Lower lobe of right lung (tissue), 2 donors: ENCODE results near the gene SP3. TPM values are rescaled to one million over a fixed set of nuclear protein-coding genes. Genes with fewer than 3 reads are reported as not detected.
A peak's percentile ranks its signal among the peaks of the same experiment; 100 is the strongest.

Experiments used
- ATAC-seq, 2 donors: fragments of 200-7000 bp; cut with Tn5 transposase; one replicate each; pipeline ENCODE4 v1.9.1; 2020 to 2022; ENCODE audit warnings: mild to moderate bottlenecking in 2 of 2, moderate library complexity in 2 of 2
- DNase-seq: peaks from one replicate; pipeline ENCODE4 v3.0.0-alpha.2; 2020
- H3K27ac ChIP-seq: fragments of 200-600 bp; one replicate; pipeline ENCODE4 v1.8.0; 2022
- H3K27me3 ChIP-seq: fragments of 200-600 bp; one replicate; pipeline ENCODE4 v1.8.0; 2022; ENCODE audit warnings: low read depth
- H3K36me3 ChIP-seq: fragments of 200-600 bp; one replicate; pipeline ENCODE4 v1.8.0; 2022; ENCODE audit warnings: mild to moderate bottlenecking
- H3K4me1 ChIP-seq: fragments of 200-600 bp; one replicate; pipeline ENCODE4 v1.8.0; 2022
- H3K4me3 ChIP-seq: fragments of 200-600 bp; one replicate; pipeline ENCODE4 v1.8.0; 2022; ENCODE audit warnings: mild to moderate bottlenecking
- H3K9me3 ChIP-seq: fragments of 200-600 bp; one replicate; pipeline ENCODE4 v1.8.0; 2022
- intact Hi-C: fragments of 100-400 bp; cut with DNase I; formaldehyde crosslinking; loops from one replicate; pipeline ENCODE4 v1.11.0; 2022
- total RNA-seq: library from RNA; stranded (reverse); fragmentation: NEBNext Ultra II Directional; extraction: Animal tissue kit (Norgen Biotek cat#: 25700); gene quantifications from one replicate; pipeline ENCODE4 v1.2.1, GENCODE V29; 2021
- TF ChIP-seq, protein P1 (sequence below): fragments of 200-600 bp; IDR thresholded peaks from one replicate; pipeline ENCODE4 v1.8.0; 2022; ENCODE audit warnings: antibody characterized with exemption, mild to moderate bottlenecking
- donor health status: DM: no; HTN: yes; CAD: no; lungs with severe emphysema.

Gene SP3
- total RNA-seq, 1 donor from 2014 or later, result 77.0 TPM

DNA sequence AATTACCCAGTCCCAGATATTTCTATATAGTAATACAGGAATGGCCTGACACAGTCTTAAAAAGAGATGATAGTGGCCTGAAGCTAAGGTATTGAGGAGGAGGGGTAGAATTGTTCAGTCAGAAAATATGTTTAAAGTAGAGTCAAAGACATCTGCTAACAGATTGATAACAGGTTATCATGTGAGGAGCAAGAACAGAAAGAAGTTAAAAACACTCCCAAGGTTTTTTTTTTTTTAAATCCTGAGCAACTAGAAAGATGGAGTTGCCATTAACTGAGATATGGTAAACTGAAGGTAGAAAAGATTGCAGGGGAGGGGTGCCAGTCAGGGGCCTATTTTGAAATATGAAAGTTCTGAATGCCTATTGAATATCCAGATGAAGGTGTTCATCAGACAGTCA lies 43.1 kb downstream of the SP3 start:
- TF ChIP-seq, protein P1, sequence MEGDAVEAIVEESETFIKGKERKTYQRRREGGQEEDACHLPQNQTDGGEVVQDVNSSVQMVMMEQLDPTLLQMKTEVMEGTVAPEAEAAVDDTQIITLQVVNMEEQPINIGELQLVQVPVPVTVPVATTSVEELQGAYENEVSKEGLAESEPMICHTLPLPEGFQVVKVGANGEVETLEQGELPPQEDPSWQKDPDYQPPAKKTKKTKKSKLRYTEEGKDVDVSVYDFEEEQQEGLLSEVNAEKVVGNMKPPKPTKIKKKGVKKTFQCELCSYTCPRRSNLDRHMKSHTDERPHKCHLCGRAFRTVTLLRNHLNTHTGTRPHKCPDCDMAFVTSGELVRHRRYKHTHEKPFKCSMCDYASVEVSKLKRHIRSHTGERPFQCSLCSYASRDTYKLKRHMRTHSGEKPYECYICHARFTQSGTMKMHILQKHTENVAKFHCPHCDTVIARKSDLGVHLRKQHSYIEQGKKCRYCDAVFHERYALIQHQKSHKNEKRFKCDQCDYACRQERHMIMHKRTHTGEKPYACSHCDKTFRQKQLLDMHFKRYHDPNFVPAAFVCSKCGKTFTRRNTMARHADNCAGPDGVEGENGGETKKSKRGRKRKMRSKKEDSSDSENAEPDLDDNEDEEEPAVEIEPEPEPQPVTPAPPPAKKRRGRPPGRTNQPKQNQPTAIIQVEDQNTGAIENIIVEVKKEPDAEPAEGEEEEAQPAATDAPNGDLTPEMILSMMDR, result no peak
- H3K27ac ChIP-seq, result no peak overlapping the region
- no peaks in the 10 kb centered on the region for H3K9me3 ChIP-seq
- H3K4me3 ChIP-seq, result no peak overlapping the region
- no peak for DNase-seq
- ATAC-seq, result no peak
- H3K36me3 ChIP-seq, result peaks cover 16% of the 10 kb centered on the region
- H3K27me3 ChIP-seq, result no peaks in the 10 kb centered on the region
- peaks cover 39% of the 10 kb centered on the region for H3K4me1 ChIP-seq
- intact Hi-C loops, result no loop called here

DNA sequence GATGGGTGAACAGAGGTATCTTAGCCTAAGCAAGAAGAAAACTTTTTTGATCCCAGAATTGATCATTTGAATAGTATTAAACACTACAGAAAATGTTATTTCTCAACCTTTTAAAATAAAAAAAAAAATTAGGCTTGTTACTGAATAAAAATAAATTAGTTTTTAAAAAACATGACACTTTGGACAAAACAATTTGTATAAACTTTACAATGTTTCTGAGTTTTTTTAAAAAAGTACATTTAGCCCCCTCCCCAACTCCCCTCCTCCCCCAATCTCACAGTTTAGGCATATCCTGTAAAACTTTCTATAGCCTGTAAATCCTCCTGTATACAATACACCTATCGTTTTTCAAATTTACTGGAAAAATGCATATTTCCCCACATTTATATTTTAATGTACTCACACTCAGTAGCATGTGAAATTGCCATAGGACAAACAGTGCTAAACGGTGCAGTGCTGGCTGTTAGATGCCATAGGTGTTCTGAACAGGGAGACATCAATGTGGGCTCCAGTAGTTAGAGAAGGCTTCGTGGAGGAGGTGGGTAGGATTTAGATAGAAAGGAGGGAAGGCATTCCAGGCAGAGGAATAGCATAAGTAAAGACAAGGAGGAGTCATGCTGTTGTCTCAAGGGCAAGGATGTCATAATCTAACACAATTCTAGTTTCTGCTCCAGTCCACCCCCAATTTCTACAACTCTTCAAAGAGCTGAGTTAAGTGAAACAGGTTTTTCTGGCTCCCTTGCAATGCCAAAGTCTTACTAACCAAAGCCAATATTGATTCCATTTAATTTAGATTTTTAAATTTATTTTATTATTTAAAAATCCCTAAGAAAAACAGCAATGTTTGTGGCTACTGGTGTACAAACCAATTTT lies 50.9 kb downstream of the SP3 start:
- no peak for ATAC-seq

DNA sequence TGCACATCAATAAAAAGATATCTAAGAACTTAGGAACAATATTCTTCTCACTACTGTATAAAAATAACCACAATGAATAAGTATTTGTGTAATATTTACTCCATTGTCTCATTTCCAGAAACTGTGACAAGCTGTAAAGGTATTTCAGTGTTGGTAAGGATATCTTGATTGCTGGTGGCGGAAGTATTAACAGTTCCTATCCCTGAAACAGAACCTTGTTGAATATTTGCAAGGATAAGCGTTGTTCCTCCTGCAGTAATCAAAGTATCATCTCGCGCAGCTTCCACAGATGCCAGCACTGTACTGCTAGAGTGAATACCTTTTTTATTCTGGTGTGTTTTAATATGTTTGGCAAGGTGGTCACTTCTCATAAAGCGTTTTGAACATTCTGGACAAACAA lies 55.3 kb downstream of the SP3 start:
- no peaks in the 10 kb centered on the region for H3K4me1 ChIP-seq
- ATAC-seq, result no peak
- no peak for DNase-seq
- TF ChIP-seq, protein P1, result no peak
- no peaks in the 10 kb centered on the region for H3K9me3 ChIP-seq
- peaks cover 88% of the 10 kb centered on the region for H3K36me3 ChIP-seq
- no peak overlapping the region for H3K27ac ChIP-seq
- no peaks in the 10 kb centered on the region for H3K27me3 ChIP-seq
- intact Hi-C loops, result no loop called here
- H3K4me3 ChIP-seq, result no peak overlapping the region

More for the DNA sequence above, 50.9 kb downstream of the SP3 start:
- intact Hi-C loops, result no loop called here
- Histone ChIP-seq H3K36me3 (peaks cover 66% of the 10 kb centered on the region), H3K27me3 (no peaks in the 10 kb centered on the region), H3K4me1 (peaks cover 2% of the 10 kb centered on the region), H3K27ac (no peak overlapping the region), H3K4me3 (no peak overlapping the region), H3K9me3 (no peaks in the 10 kb centered on the region)
- TF ChIP-seq, protein P1, result no peak
- DNase-seq, result no peak

DNA sequence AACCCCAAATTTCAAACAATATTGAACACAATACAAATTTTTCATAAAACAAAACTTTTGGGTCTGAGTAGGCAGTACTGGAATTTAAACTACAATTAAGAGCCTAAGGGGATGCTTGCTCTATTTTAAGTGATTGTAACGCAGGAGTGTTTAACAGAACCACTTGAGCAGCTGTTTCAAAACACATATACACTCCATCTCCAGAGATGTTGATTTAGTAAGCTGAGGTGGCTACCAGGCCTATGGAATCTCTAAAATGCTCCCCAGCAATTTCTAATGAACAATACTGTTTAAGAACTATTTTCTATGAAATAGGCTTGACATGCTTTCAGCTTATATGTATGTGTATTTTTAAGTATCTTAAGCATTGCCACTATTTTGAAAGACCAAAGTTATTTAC lies 58.5 kb downstream of the SP3 start:
- no peaks in the 10 kb centered on the region for H3K9me3 ChIP-seq
- intact Hi-C loops, result no loop called here
- ATAC-seq (peak in 1 of 2 donors; percentile 48), DNase-seq (no peak)
- H3K4me3 ChIP-seq, result no peak overlapping the region
- TF ChIP-seq, protein P1, result no peak
- H3K27ac ChIP-seq, result no peak overlapping the region
- peaks cover 74% of the 10 kb centered on the region for H3K36me3 ChIP-seq
- no peaks in the 10 kb centered on the region for H3K27me3 ChIP-seq
- H3K4me1 ChIP-seq, result no peaks in the 10 kb centered on the region

DNA sequence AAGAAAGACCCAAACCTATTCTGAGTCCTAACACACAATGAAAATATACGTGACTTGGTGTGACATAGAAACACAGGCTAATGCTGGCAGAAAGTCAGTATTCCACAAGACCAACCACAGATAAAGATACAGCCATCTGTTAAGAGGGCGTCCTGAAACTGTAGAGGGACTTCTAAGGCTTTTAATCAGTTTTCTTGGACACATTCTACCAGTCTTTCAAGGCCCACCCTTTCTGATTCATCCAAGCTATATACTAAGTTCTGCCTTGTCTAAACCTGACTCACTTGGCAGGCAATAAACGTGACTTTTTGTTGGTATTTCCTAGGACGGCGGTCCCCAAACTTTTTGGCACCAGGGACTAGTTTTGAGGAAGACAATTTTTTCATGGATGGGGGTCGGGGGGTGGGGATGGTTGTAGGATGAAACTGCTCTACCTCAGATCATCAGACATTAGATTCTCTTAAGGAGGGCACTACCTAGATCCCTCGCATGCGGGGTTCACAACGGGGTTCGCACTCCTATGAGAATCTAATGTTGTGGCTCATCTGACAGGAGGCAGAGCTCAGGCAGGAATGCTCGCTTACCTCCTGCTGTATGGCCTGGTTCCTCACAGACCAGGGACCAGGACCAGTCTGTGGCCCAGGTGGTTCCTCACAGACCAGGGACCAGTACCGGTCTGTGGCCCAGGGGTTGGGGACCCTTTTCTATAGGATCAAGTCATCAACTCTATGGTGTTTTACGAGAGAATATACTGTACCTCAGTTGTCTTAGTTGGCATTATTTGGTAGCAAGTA lies 61.4 kb downstream of the SP3 start:
- TF ChIP-seq, protein P1, result no peak
- ATAC-seq, result no peak
- no peaks in the 10 kb centered on the region for H3K27me3 ChIP-seq
- H3K27ac ChIP-seq, result no peak overlapping the region
- H3K9me3 ChIP-seq, result no peaks in the 10 kb centered on the region
- intact Hi-C loops, result no loop called here
- H3K4me1 ChIP-seq, result no peaks in the 10 kb centered on the region
- peaks cover 45% of the 10 kb centered on the region for H3K36me3 ChIP-seq
- DNase-seq, result no peak
- no peak overlapping the region for H3K4me3 ChIP-seq
